ENCODE measurements around the gene BMP7.

DNA sequence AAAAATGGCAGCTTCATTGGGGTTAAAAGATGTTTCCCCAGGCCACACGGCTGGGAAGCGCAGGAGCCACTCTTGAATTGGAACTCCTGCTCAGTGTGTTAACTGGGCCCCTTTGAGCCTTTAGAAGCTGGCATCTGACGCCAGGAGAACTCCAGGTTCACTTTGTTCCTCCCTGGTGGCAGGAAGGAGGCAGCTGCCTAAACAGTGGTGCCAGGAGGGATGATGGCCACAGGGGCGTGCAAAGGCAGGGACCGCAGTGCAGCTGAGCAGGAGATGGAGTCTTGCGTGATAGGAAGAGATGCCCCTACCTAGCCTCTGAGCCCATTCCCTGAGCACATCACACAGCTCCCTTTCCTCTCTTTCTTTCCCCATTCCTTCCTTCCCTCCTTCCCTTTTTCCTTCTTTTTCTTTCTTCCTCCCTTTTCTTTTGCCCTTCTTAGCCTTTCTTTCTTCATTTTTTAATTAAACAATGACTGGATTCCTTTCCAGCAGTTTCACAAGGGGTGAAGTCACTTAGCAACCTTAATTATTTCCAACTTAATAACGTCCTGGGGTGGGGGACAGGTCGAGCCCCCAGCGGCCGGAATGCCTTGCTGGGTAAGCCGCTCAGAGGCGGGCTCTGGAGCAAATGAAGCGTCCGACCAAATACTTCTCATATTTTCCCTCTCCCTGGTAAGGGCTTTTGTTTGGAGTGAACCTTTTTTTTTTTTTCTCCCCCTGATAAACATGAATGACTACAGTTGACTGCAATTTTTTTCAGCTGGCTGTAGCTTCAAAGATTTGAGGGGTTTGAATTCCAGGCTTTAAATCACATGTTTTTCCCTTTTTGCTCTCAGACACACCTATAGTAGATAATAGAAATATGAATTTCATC is 20.8 kb upstream of the BMP7 start:
- TF ChIP-seq, protein P1, sequence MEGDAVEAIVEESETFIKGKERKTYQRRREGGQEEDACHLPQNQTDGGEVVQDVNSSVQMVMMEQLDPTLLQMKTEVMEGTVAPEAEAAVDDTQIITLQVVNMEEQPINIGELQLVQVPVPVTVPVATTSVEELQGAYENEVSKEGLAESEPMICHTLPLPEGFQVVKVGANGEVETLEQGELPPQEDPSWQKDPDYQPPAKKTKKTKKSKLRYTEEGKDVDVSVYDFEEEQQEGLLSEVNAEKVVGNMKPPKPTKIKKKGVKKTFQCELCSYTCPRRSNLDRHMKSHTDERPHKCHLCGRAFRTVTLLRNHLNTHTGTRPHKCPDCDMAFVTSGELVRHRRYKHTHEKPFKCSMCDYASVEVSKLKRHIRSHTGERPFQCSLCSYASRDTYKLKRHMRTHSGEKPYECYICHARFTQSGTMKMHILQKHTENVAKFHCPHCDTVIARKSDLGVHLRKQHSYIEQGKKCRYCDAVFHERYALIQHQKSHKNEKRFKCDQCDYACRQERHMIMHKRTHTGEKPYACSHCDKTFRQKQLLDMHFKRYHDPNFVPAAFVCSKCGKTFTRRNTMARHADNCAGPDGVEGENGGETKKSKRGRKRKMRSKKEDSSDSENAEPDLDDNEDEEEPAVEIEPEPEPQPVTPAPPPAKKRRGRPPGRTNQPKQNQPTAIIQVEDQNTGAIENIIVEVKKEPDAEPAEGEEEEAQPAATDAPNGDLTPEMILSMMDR (conservative IDR thresholded peaks at IDR 0.05; ENCODE audit: low read length), result no peak
- TF ChIP-seq EZH2phosphoT487 (IDR thresholded peaks at IDR 0.05; ENCODE audit: borderline replicate concordance, low read depth, low read length), result no peak

Measured in OCI-LY7 (cell line).